GM21786 (cell line): ENCODE data around the gene ITIH2.
"Not testable (repeated sequence)": the region's sequence is repeated elsewhere in the genome, so short reads cannot be mapped to it uniquely, and the experiment has no call there.

ENCODE experiments used
- ATAC-seq: cut with Tn5 transposase; IDR thresholded peaks from one replicate; pipeline ENCODE4 v1.9.1; 2021; ENCODE audit not compliant: unreplicated experiment

The ITIH2 gene

GRCh38 chr10:7692368-7692767 is 10.7 kb upstream of the ITIH2 start:
- ATAC-seq: not testable (repeated sequence)

DNA sequence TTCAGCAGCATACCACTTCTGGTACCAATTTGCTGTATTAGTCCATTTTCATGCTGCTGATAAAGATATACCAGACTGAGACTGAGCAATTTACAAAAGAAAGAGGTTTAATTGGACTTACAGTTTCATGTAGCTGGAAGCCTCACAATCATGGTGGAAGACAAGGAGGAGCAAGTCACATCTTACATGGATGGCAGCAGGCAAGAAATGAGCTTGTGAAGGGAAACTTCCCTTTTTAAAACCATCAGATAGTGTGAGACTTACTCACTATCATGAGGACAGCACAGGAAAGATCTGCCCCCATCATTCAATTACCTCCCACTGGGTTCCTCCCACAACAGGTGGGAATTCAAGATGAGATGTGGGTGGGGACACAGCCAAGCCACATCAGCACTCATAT is 9.9 kb upstream of the ITIH2 start:
- ATAC-seq: not testable (repeated sequence)

- ATAC-seq: no peak
Measured at GRCh38 chr10:7696545-7696944, 6.6 kb upstream of the ITIH2 start.

DNA sequence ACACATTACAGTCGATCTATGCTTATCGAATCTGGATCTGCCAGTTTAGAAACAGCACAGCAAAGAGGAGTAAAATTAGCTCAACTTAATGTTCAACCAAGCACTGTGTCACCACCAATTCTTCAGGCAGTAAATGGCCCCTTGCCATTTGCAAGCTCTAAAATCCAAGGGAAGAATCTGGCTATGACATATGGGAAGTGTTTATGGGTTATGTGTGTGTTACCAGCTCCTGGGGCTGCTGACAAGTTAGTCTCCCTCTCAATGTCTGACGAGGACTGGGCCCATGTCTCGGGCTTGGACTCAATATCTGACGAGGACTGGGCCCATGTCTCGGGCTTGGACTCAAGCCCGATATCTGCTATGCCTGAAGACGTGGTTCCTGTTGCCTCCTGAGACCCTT is 5.7 kb upstream of the ITIH2 start:
- no peak for ATAC-seq

DNA sequence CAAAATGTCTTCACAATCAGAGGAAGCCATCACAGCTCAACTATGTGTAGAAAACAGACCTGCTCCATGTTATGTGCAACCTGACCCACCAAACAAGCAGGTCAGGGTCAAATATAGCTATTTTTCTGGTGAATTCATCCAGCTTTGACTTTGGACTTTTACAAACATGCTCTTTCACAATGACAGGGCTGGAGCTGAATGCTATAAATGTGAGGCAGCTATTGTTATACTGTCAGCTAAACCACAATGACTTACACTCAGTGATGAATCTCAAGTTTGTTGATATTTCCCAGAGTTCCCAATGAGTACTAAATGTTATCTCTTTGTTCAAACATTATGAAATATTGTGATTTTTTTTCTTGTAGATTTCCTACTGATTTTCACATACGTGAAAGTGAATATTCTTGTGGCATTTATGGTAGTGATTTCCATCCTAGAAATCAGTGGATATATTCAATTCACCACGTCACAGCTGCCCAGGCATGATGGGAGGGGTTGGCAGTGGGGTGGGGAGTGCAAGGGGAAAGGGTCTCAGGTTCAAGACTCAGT is 2.5 kb upstream of the ITIH2 start:
- ATAC-seq: no peak

GRCh38 chr10:7701158-7701742 is 1.9 kb upstream of the ITIH2 start:
- no peak for ATAC-seq

- no peak for ATAC-seq
Measured at GRCh38 chr10:7702288-7702812, 766 bp upstream of the ITIH2 start.

DNA sequence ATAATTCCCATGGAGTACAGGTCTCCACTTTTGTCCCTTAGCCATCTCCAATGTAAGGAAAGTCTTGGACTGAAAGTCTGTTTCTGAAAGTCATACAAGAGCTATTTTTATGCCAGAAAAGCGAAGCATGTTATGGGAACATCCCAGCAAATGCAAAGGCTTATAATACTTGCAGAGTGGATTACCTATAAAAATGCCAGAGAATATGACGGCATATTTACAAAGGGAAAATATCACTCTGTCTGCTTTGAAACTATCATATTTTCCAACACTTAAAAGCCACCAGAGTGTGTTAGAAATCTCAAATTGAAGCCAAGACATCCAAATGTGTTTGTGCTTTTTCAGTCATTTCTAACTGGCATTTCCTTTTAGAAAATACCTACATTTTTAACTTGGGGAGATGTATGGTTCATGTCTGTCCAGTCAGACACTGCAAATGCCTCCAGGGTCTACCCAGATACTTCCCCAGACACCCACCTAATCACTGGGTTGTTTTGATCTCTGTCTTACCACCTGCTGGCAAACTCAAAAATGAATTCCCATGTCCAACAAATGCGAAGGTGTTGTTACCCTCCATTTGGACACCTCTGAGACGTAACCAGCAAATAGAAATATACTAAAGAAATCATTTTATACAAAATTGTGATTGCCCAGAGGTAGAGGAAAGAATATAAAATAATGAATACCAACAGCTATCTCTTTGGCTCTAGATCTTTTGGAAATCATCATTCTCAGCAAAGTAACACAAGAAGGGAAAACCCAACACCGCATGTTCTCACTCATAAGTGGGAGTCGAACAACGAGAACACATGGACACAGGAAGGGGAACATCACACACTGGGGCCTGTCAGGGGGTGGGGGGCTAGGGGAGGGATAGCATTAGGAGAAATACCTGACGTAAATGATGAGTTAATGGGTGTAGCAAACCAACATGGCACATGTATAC is 1.2 kb downstream of the ITIH2 start:
- no peak for ATAC-seq

DNA sequence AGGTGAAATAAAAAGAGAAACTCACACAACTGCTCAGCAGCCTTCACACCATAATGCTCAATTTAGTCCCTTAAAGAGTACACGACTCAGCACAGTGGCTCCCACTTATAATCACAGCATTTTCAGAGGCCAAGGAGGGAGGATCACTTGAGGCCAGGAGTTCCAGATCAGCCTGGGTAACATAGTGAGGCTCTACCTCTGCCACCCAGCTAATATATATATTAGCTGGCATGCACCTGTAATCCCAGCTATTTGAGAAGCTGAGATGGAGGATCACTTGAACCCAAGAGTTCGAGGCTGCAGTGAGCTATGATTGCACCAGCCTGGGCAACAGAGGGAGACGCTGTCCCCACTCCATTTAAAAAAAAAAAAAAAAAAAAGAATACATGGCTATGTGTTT is 2.2 kb downstream of the ITIH2 start:
- ATAC-seq: no peak

- no peak for ATAC-seq
Measured at GRCh38 chr10:7706534-7707073, 3.5 kb downstream of the ITIH2 start.

- no peak for ATAC-seq
Measured at GRCh38 chr10:7707102-7707501, 4.0 kb downstream of the ITIH2 start.

GRCh38 chr10:7707858-7708622 is 4.9 kb downstream of the ITIH2 start:
- no peak for ATAC-seq

DNA sequence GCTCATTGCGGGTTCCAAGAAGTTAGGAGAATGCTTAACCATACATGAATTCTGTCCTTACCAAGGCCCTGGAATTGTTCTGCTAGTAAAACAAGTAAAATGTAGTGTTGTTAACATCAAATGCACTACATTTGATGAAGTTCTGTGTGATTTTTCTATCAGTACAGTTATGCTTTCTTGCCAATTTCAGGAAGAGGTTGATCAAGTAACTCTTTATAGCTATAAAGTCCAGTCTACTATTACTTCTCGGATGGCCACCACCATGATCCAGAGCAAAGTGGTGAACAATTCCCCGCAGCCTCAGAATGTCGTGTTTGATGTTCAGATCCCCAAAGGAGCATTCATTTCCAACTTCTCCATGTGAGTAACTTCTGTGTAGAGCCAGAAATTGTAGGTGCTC is 5.7 kb downstream of the ITIH2 start:
- no peak for ATAC-seq

DNA sequence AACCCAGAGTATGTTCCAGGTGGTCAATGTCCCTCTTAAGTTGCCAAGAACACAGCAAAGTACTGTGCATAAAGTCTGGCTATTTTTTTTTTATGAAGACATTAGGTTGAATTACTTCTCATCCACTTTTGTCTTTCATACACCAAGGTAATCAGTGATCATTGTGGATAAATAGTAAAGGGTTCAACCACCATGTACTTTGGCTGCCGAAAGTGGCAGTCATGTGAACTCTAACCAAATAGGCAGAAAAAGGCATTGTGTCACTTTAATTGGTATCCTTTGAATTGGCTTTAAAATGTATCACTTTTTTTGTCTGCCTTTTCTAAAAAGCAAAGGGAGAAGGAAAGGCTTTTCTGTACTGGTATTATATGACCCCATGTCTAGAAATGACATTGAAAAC is 7.3 kb downstream of the ITIH2 start:
- no peak for ATAC-seq

DNA sequence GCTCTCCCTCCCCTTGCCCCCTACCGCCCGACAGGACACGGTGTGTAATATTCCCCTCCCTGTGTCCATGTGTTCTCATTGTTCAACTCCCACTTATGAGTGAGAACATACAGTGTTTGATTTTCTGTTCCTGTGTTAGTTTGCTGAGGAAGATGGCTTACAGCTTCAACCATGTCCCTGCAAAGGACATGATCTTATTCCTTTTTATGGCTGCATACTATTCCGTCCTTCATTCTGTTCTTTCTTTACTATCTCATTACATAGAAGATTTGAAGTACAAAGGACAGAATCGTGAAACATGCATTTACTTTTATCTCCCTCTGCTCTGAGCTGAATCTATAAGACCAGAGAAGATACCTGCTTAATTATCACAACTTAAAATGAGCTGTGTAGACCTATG is 8.0 kb downstream of the ITIH2 start:
- ATAC-seq: not testable (repeated sequence)

DNA sequence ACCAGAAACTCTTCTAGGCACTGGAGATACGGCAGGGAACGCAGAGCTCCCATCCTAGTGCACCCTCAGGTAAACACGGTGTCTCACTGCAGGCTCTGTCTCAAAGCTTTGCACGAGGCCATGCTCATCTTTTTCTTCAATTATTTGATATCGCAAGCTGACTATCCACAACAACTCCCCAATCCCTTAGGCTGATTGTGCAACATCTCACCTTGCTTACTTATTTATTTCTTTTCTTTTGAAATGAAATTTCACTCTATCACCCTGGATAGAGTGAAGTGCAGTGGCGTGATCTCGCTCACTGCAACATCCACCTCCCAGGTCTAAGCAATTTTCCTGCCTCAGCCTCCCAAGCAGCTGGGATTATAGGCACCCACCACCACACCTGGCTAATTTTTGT is 12.4 kb downstream of the ITIH2 start:
- ATAC-seq: no peak

GRCh38 chr10:7717767-7718166 is 14.7 kb downstream of the ITIH2 start:
- ATAC-seq: no peak

DNA sequence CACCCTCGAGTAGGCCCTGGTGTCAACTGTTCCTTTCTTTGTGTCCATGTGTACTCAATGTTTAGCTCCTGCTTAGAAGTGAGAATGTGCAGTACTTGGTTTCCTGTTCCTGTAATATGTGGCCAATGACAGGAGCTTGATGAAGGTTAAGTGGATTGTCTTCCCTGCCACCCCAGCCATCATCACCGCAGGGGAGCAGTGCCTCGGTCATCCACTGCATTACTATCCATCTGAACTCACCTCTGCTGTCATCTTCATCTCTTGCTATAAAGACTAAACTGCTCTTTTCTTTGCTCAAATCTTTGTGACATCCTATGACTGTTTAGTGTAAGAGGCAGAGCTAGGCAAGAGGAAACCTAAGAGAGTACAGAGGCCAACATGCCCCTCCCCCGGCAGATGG is 15.6 kb downstream of the ITIH2 start:
- no peak for ATAC-seq

- ATAC-seq: no peak
Measured at GRCh38 chr10:7720478-7720877, 17.4 kb downstream of the ITIH2 start.

- ATAC-seq: no peak
Measured at GRCh38 chr10:7722927-7723529, 19.9 kb downstream of the ITIH2 start.

DNA sequence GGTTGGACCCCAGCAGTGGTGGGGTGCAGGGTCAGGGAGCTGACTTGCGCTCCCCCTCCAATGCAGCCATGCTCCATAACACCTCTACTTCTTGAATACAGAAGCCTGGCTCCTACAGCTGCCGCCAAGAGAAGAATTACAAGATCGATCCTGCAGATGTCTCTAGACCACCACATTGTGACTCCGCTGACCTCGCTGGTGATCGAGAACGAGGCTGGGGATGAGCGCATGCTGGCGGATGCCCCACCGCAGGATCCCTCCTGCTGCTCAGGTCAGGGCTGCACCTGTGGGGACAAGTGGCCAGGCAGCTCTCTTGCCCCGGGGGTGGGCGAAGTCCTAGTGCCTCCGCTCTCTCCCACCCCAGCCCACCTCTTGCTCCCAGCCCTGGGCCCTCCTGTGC is 31.7 kb downstream of the ITIH2 start:
- ATAC-seq: no peak
